Measurements from ENCODE around the gene NRCAM. TPM values are rescaled to one million over a fixed set of nuclear protein-coding genes. Genes with fewer than 3 reads are reported as not detected.

NRCAM gene
- polyA plus RNA-seq, 2 of the 4 experiments (the other 2 are of a cell fraction): 129 to 210 TPM

DNA sequence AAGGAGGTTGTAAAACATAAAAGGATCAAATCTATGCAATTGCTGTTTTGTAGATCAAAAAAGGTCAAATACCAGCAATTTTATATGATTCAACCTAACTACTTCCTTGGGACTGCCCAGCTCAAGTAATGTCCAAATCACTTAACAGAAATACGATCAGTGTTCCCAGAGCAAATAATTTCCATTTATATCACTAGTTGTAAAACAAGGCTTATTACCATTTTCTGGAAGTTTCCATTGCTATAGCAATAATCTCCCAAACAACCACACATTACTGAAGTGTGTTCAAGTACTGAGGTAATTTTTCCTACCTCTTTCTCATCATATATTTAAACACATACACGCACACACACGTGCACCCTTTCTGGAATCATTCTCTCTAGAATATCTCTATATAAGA is 123.3 kb downstream of the NRCAM start:
- FAIRE-seq: no peak
- no peak for ATAC-seq
- CTCF ChIA-PET: no interaction called here
- POLR2A ChIA-PET: no interaction called here
- no peak overlapping the region for H3K4me3 ChIP-seq
- no peak overlapping the region for H3K4me2 ChIP-seq
- WGBS (ENCODE audit: missing lambda C conversion rate): 89% methylated on average over 3 of the region's 3 CpGs
- H3K4me1 ChIP-seq: peaks cover 43% of the 10 kb centered on the region; the same call in 2 of the 3 replicates
- no peak overlapping the region for H3K27ac ChIP-seq
- no peak for TF ChIP-seq SMC3 (IDR thresholded peaks at IDR 0.05)
- TF ChIP-seq CBX2 (IDR thresholded peaks at IDR 0.05; ENCODE audit: borderline replicate concordance, low read depth): no peak
- no peak for TF ChIP-seq RARB (CRISPR knock-in tag; IDR thresholded peaks at IDR 0.05)
- no peak for TF ChIP-seq HEYL (CRISPR knock-in tag; IDR thresholded peaks at IDR 0.05)
- no peak for TF ChIP-seq CHD4 (IDR thresholded peaks at IDR 0.05; ENCODE audit: borderline replicate concordance)
- TF ChIP-seq SREBF2 (IDR thresholded peaks at IDR 0.05): no peak
- no peak for TF ChIP-seq ZSCAN20 (CRISPR knock-in tag; IDR thresholded peaks at IDR 0.05)
- TF ChIP-seq NPAS2 (CRISPR knock-in tag; IDR thresholded peaks at IDR 0.05; ENCODE audit: borderline replicate concordance): no peak
- TF ChIP-seq POLR2A (IDR thresholded peaks at IDR 0.05; ENCODE audit: low read length): no peak
- TF ChIP-seq HOXB5 (CRISPR knock-in tag; IDR thresholded peaks at IDR 0.05): no peak
- no peak for TF ChIP-seq FOSB (CRISPR knock-in tag; IDR thresholded peaks at IDR 0.05)
- no peak for TF ChIP-seq RFX5 (IDR thresholded peaks at IDR 0.05)
- no peak for TF ChIP-seq BHLHE40 (IDR thresholded peaks at IDR 0.05; ENCODE audit: low read depth, low read length)
- H3K9me3 ChIP-seq: no peaks in the 10 kb centered on the region
- no peak for DNase-seq (ENCODE audit: low read depth in 1 of 2, low spot score in 1 of 2)

DNA sequence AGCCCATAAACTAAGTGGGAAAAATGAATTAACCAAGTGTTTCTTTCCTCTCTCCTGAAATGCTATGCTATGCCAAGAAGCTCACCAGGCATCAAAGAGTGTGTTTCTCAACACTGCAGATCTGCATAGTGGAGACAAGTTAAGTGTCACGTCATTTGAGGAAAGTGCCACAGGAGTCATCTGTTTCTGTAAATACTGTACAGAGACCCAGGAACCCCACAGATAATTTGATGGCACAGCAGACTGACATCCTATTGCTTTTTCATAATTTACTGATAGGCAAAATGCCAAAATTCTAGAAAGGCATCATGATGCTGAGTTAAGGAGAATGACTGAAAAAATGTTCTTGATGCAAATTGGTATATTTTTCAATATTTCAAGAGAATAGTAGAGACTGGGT is 124.3 kb downstream of the NRCAM start:
- 78% methylated on average over 1 of the region's 1 CpG for WGBS (ENCODE audit: missing lambda C conversion rate)
- DNase-seq (ENCODE audit: low read depth in 1 of 2, low spot score in 1 of 2) (no peak), FAIRE-seq (no peak), ATAC-seq (no peak)
- peaks cover 50% of the 10 kb centered on the region; the same call in 2 of the 3 replicates for H3K4me1 ChIP-seq
- no peak overlapping the region for H3K4me2 ChIP-seq
- TF ChIP-seq, protein P1, sequence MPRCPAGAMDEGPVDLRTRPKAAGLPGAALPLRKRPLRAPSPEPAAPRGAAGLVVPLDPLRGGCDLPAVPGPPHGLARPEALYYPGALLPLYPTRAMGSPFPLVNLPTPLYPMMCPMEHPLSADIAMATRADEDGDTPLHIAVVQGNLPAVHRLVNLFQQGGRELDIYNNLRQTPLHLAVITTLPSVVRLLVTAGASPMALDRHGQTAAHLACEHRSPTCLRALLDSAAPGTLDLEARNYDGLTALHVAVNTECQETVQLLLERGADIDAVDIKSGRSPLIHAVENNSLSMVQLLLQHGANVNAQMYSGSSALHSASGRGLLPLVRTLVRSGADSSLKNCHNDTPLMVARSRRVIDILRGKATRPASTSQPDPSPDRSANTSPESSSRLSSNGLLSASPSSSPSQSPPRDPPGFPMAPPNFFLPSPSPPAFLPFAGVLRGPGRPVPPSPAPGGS (IDR thresholded peaks at IDR 0.05): no peak
- TF ChIP-seq CHD2 (IDR thresholded peaks at IDR 0.05; ENCODE audit: low read length, partially characterized antibody) (no peak), RARB (CRISPR knock-in tag; IDR thresholded peaks at IDR 0.05) (no peak), HDAC2 (IDR thresholded peaks at IDR 0.05) (no peak), POLR2A (IDR thresholded peaks at IDR 0.05; ENCODE audit: low read length) (no peak), CBX8 (IDR thresholded peaks at IDR 0.05) (no peak), HOXA7 (CRISPR knock-in tag; IDR thresholded peaks at IDR 0.05) (no peak), RCOR1 (IDR thresholded peaks at IDR 0.05; ENCODE audit: low read depth, low read length) (no peak), POLR2AphosphoS2 (conservative IDR thresholded peaks at IDR 0.05; ENCODE audit: low read length) (no peak), HEYL (CRISPR knock-in tag; IDR thresholded peaks at IDR 0.05) (no peak), ZC3H11A (IDR thresholded peaks at IDR 0.05) (no peak), CEBPB (IDR thresholded peaks at IDR 0.05) (no peak), ZFP36 (IDR thresholded peaks at IDR 0.05; ENCODE audit: borderline replicate concordance, partially characterized antibody) (no peak)
- TF ChIP-seq, protein P2, sequence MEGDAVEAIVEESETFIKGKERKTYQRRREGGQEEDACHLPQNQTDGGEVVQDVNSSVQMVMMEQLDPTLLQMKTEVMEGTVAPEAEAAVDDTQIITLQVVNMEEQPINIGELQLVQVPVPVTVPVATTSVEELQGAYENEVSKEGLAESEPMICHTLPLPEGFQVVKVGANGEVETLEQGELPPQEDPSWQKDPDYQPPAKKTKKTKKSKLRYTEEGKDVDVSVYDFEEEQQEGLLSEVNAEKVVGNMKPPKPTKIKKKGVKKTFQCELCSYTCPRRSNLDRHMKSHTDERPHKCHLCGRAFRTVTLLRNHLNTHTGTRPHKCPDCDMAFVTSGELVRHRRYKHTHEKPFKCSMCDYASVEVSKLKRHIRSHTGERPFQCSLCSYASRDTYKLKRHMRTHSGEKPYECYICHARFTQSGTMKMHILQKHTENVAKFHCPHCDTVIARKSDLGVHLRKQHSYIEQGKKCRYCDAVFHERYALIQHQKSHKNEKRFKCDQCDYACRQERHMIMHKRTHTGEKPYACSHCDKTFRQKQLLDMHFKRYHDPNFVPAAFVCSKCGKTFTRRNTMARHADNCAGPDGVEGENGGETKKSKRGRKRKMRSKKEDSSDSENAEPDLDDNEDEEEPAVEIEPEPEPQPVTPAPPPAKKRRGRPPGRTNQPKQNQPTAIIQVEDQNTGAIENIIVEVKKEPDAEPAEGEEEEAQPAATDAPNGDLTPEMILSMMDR (IDR thresholded peaks at IDR 0.05): no peak
- TF ChIP-seq, protein P3, sequence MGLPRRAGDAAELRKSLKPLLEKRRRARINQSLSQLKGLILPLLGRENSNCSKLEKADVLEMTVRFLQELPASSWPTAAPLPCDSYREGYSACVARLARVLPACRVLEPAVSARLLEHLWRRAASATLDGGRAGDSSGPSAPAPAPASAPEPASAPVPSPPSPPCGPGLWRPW (IDR thresholded peaks at IDR 0.05): no peak
- no peak overlapping the region for H3K27ac ChIP-seq
- H3K9me3 ChIP-seq: no peaks in the 10 kb centered on the region
- ChIA-PET CTCF (no interaction called here), POLR2A (no interaction called here)
- H3K4me3 ChIP-seq: no peak overlapping the region
